ENCODE data around the gene CCL1.

CCL1 gene

GRCh38 chr17:34370997-34371395 lies 8.0 kb upstream of the CCL1 start:
- Mint-ChIP-seq H3K9me3 (no peaks in the 10 kb centered on the region), H3K4me1 (peaks cover 28% of the 10 kb centered on the region), H3K36me3 (no peaks in the 10 kb centered on the region), H3K27ac (no peak overlapping the region), H3K27me3 (no peaks in the 10 kb centered on the region), H3K4me3 (no peak overlapping the region)
- peak; percentile 81 for ATAC-seq

GRCh38 chr17:34370376-34370996 lies 7.5 kb upstream of the CCL1 start:
- Mint-ChIP-seq H3K36me3 (no peaks in the 10 kb centered on the region), H3K4me3 (no peak overlapping the region), H3K4me1 (peaks cover 32% of the 10 kb centered on the region), H3K27ac (no peak overlapping the region), H3K27me3 (no peaks in the 10 kb centered on the region), H3K9me3 (no peaks in the 10 kb centered on the region)
- no peak for ATAC-seq

GRCh38 chr17:34369571-34369970 lies 6.5 kb upstream of the CCL1 start:
- H3K4me1 Mint-ChIP-seq: peaks cover 37% of the 10 kb centered on the region
- H3K27ac Mint-ChIP-seq: no peak overlapping the region
- H3K36me3 Mint-ChIP-seq: no peaks in the 10 kb centered on the region
- ATAC-seq: no peak
- H3K27me3 Mint-ChIP-seq: no peaks in the 10 kb centered on the region
- no peak overlapping the region for H3K4me3 Mint-ChIP-seq
- H3K9me3 Mint-ChIP-seq: no peaks in the 10 kb centered on the region

GRCh38 chr17:34368946-34369500 lies 6.0 kb upstream of the CCL1 start:
- H3K4me3 Mint-ChIP-seq: no peak overlapping the region
- H3K27ac Mint-ChIP-seq: no peak overlapping the region
- ATAC-seq: no peak
- H3K36me3 Mint-ChIP-seq: no peaks in the 10 kb centered on the region
- no peaks in the 10 kb centered on the region for H3K9me3 Mint-ChIP-seq
- H3K4me1 Mint-ChIP-seq: peaks cover 42% of the 10 kb centered on the region
- H3K27me3 Mint-ChIP-seq: no peaks in the 10 kb centered on the region

GRCh38 chr17:34368196-34368945 lies 5.3 kb upstream of the CCL1 start:
- no peak for ATAC-seq
- H3K27ac Mint-ChIP-seq: no peak overlapping the region
- H3K9me3 Mint-ChIP-seq: no peaks in the 10 kb centered on the region
- no peak overlapping the region for H3K4me3 Mint-ChIP-seq
- no peaks in the 10 kb centered on the region for H3K36me3 Mint-ChIP-seq
- peaks cover 43% of the 10 kb centered on the region for H3K4me1 Mint-ChIP-seq
- H3K27me3 Mint-ChIP-seq: peaks cover under 1% of the 10 kb centered on the region

- no peaks in the 10 kb centered on the region for H3K9me3 Mint-ChIP-seq
- H3K4me1 Mint-ChIP-seq: peaks cover 48% of the 10 kb centered on the region
- no peak overlapping the region for H3K27ac Mint-ChIP-seq
- ATAC-seq: no peak
- peaks cover 8% of the 10 kb centered on the region for H3K27me3 Mint-ChIP-seq
- H3K4me3 Mint-ChIP-seq: no peak overlapping the region
- no peaks in the 10 kb centered on the region for H3K36me3 Mint-ChIP-seq
These were observed 4.6 kb upstream of the CCL1 start for GRCh38 chr17:34367486-34368195.

GRCh38 chr17:34366529-34367107 lies 3.6 kb upstream of the CCL1 start:
- H3K27me3 Mint-ChIP-seq: peaks cover 18% of the 10 kb centered on the region
- no peak overlapping the region for H3K27ac Mint-ChIP-seq
- no peak overlapping the region for H3K4me3 Mint-ChIP-seq
- ATAC-seq: no peak
- H3K9me3 Mint-ChIP-seq: no peaks in the 10 kb centered on the region
- H3K36me3 Mint-ChIP-seq: no peaks in the 10 kb centered on the region
- H3K4me1 Mint-ChIP-seq: peaks cover 49% of the 10 kb centered on the region

- no peak for ATAC-seq
- no peaks in the 10 kb centered on the region for H3K36me3 Mint-ChIP-seq
These were observed 3.0 kb upstream of the CCL1 start for GRCh38 chr17:34366010-34366409.

GRCh38 chr17:34365340-34365739 lies 2.3 kb upstream of the CCL1 start:
- H3K36me3 Mint-ChIP-seq: no peaks in the 10 kb centered on the region
- peaks cover 39% of the 10 kb centered on the region for H3K4me1 Mint-ChIP-seq
- H3K4me3 Mint-ChIP-seq: no peak overlapping the region
- H3K27ac Mint-ChIP-seq: peak overlapping the region; percentile 33
- ATAC-seq: no peak
- H3K9me3 Mint-ChIP-seq: no peaks in the 10 kb centered on the region
- peaks cover 20% of the 10 kb centered on the region for H3K27me3 Mint-ChIP-seq

More at GRCh38 chr17:34366010-34366409, 3.0 kb upstream of the CCL1 start:
- Mint-ChIP-seq H3K4me3 (no peak overlapping the region), H3K27ac (no peak overlapping the region), H3K27me3 (peaks cover 20% of the 10 kb centered on the region), H3K4me1 (peaks cover 46% of the 10 kb centered on the region), H3K9me3 (no peaks in the 10 kb centered on the region)

- Mint-ChIP-seq H3K9me3 (no peaks in the 10 kb centered on the region), H3K27ac (peak overlapping the region; percentile 33), H3K4me3 (no peak overlapping the region), H3K4me1 (peaks cover 33% of the 10 kb centered on the region), H3K36me3 (no peaks in the 10 kb centered on the region), H3K27me3 (peaks cover 20% of the 10 kb centered on the region)
- peak; percentile 18 for ATAC-seq
These were observed 1.7 kb upstream of the CCL1 start for GRCh38 chr17:34364751-34365150.

- Mint-ChIP-seq H3K9me3 (no peaks in the 10 kb centered on the region), H3K27ac (peak overlapping the region; percentile 33), H3K4me1 (peaks cover 31% of the 10 kb centered on the region), H3K27me3 (peaks cover 20% of the 10 kb centered on the region), H3K36me3 (no peaks in the 10 kb centered on the region), H3K4me3 (no peak overlapping the region)
- peak; percentile 80 for ATAC-seq
These were observed 1.5 kb downstream of the CCL1 start for GRCh38 chr17:34361478-34362061.

GRCh38 chr17:34360601-34361270 lies 2.3 kb downstream of the CCL1 start:
- Mint-ChIP-seq H3K9me3 (no peaks in the 10 kb centered on the region), H3K36me3 (no peaks in the 10 kb centered on the region), H3K4me3 (no peak overlapping the region), H3K27me3 (peaks cover 20% of the 10 kb centered on the region), H3K27ac (no peak overlapping the region), H3K4me1 (peaks cover 29% of the 10 kb centered on the region)
- ATAC-seq: no peak

GRCh38 chr17:34358631-34359030 lies 4.4 kb downstream of the CCL1 start:
- Mint-ChIP-seq H3K4me3 (no peak overlapping the region), H3K4me1 (peaks cover 12% of the 10 kb centered on the region), H3K9me3 (peaks cover 4% of the 10 kb centered on the region)

GRCh38 chr17:34357398-34357797 lies 5.6 kb downstream of the CCL1 start:
- ATAC-seq: no peak
- Mint-ChIP-seq H3K4me3 (no peak overlapping the region), H3K9me3 (peaks cover 5% of the 10 kb centered on the region), H3K4me1 (peaks cover 6% of the 10 kb centered on the region), H3K27ac (no peak overlapping the region), H3K36me3 (peaks cover 5% of the 10 kb centered on the region), H3K27me3 (peaks cover 10% of the 10 kb centered on the region)

More at GRCh38 chr17:34358631-34359030, 4.4 kb downstream of the CCL1 start:
- Mint-ChIP-seq H3K36me3 (peaks cover 5% of the 10 kb centered on the region), H3K27me3 (peaks cover 20% of the 10 kb centered on the region), H3K27ac (no peak overlapping the region)
- ATAC-seq: no peak

All from stimulated activated memory B cell treated with anti-CD40 and anti-IgM and Interleukin-4, amounts not matched to agents 10 μg/mL and 1 μg/mL and 100 μg/mL, for 72 hours (primary cell).